Esophagus squamous epithelium (tissue), 4 donors: ENCODE results near the gene VCAN.

Source experiments
- CTCF ChIP-seq, 6 experiments: fragments of 450-650 bp in 4 of 6; fragments of 200-600 bp in 2 of 6; sonication (generic) in 2 of 6; IDR thresholded peaks; one replicate each; pipeline ENCODE4 v1.5.1; 2016 to 2019; ENCODE audit warnings: antibody characterized with exemption in 6 of 6, mild to moderate bottlenecking in 4 of 6, moderate library complexity in 4 of 6
- POLR2A ChIP-seq, 4 donors: fragments of 450-650 bp; IDR thresholded peaks; one replicate each; pipeline ENCODE4 v1.6.1; 2017; ENCODE audit warnings: antibody characterized with exemption in 4 of 4, mild to moderate bottlenecking in 4 of 4, moderate library complexity in 3 of 4

GRCh38 chr5:83488271-83488670, 16.7 kb downstream of the VCAN start:
- TF ChIP-seq POLR2A (IDR thresholded peaks at IDR 0.05), result no peak
- no peak for TF ChIP-seq CTCF (IDR thresholded peaks at IDR 0.05)
